ENCODE measurements around the gene ADGRL1.

GRCh38 chr19:14112051-14112808 lies 93.7 kb downstream of the ADGRL1 start:
- TF ChIP-seq CTCF (IDR thresholded peaks at IDR 0.05 in 8 of 11, conservative IDR thresholded peaks at IDR 0.05 in 3 of 11): no peak
- TF ChIP-seq POLR2AphosphoS5 (IDR thresholded peaks at IDR 0.05): no peak
- no peak for TF ChIP-seq POLR2A (IDR thresholded peaks at IDR 0.05)

Data from spleen (tissue), 7 donors.